Measurements from ENCODE around the gene CCDC30. TPM values are rescaled to one million over a fixed set of nuclear protein-coding genes. Genes with fewer than 3 reads are reported as not detected.
"Not testable (repeated sequence)": the region's sequence is repeated elsewhere in the genome, so short reads cannot be mapped to it uniquely, and the experiment has no call there.

Gene CCDC30
- polyA plus RNA-seq, 1 donor: 2.3 TPM

- no peak for DNase-seq (ENCODE audit: low read depth)
Observed at GRCh38 chr1:42524330-42524729, 61.2 kb downstream of the CCDC30 start.

- no peak for DNase-seq (ENCODE audit: low read depth)
Observed at GRCh38 chr1:42529724-42530181, 66.7 kb downstream of the CCDC30 start.

GRCh38 chr1:42531043-42531442, 68.0 kb downstream of the CCDC30 start:
- DNase-seq (ENCODE audit: low read depth): no peak

- DNase-seq (ENCODE audit: low read depth): no peak
Observed at GRCh38 chr1:42533101-42533863, 70.2 kb downstream of the CCDC30 start.

GRCh38 chr1:42541104-42541503, 78.0 kb downstream of the CCDC30 start:
- DNase-seq (ENCODE audit: low read depth): no peak

- DNase-seq (ENCODE audit: low read depth): no peak
Observed at GRCh38 chr1:42551180-42551579, 88.1 kb downstream of the CCDC30 start.

GRCh38 chr1:42551590-42551989, 88.5 kb downstream of the CCDC30 start:
- DNase-seq (ENCODE audit: low read depth): no peak

- DNase-seq (ENCODE audit: low read depth): no peak
Observed at GRCh38 chr1:42552636-42553035, 89.5 kb downstream of the CCDC30 start.

GRCh38 chr1:42557230-42557851, 94.3 kb downstream of the CCDC30 start:
- DNase-seq (ENCODE audit: low read depth): no peak

- no peak for DNase-seq (ENCODE audit: low read depth)
Observed at GRCh38 chr1:42567038-42567437, 104.0 kb downstream of the CCDC30 start.

- no peak for DNase-seq (ENCODE audit: low read depth)
Observed at GRCh38 chr1:42576935-42577334, 113.8 kb downstream of the CCDC30 start.

GRCh38 chr1:42586016-42586415, 122.9 kb downstream of the CCDC30 start:
- no peak for DNase-seq (ENCODE audit: low read depth)

GRCh38 chr1:42587753-42588152, 124.7 kb downstream of the CCDC30 start:
- DNase-seq (ENCODE audit: low read depth): no peak

- no peak for DNase-seq (ENCODE audit: low read depth)
Observed at GRCh38 chr1:42592811-42593210, 129.7 kb downstream of the CCDC30 start.

GRCh38 chr1:42593486-42594100, 130.5 kb downstream of the CCDC30 start:
- DNase-seq (ENCODE audit: low read depth): peak; percentile 34

GRCh38 chr1:42601472-42601871, 138.4 kb downstream of the CCDC30 start:
- no peak for DNase-seq (ENCODE audit: low read depth)

- no peak for DNase-seq (ENCODE audit: low read depth)
Observed at GRCh38 chr1:42613803-42614131, 150.7 kb downstream of the CCDC30 start.

GRCh38 chr1:42618866-42619265, 155.8 kb downstream of the CCDC30 start:
- no peak for DNase-seq (ENCODE audit: low read depth)

- DNase-seq (ENCODE audit: low read depth): no peak
Observed at GRCh38 chr1:42620307-42620706, 157.2 kb downstream of the CCDC30 start.

GRCh38 chr1:42621180-42621579, 158.1 kb downstream of the CCDC30 start:
- not testable (repeated sequence) for DNase-seq (ENCODE audit: low read depth)

GRCh38 chr1:42627205-42627604, 164.1 kb downstream of the CCDC30 start:
- DNase-seq (ENCODE audit: low read depth): not testable (repeated sequence)

- DNase-seq (ENCODE audit: low read depth): no peak
Observed at GRCh38 chr1:42639116-42639515, 176.0 kb downstream of the CCDC30 start.

- no peak for DNase-seq (ENCODE audit: low read depth)
Observed at GRCh38 chr1:42646056-42646455, 183.0 kb downstream of the CCDC30 start.
